WTC11 (cell line): ENCODE measurements around the gene ADAMTSL5. TPM values are rescaled to one million over a fixed set of nuclear protein-coding genes. Genes with fewer than 3 reads are reported as not detected.

Experiments
- ATAC-seq: fragments of 200-7000 bp; cut with Tn5 transposase; 2 replicates; pipeline ENCODE4 v1.10.0; 2021; ENCODE audit warnings: mild to moderate bottlenecking, moderate library complexity
- CTCF ChIA-PET: fragments of 300-600 bp; sonication (Branson Sonifier 250); formaldehyde crosslinking; loops from one replicate; lab custom pipeline; 2021; ENCODE audit warnings: antibody characterized with exemption; lab: Charles Lee
- POLR2A ChIA-PET: fragments of 350-600 bp; sonication (Branson Sonifier 250); formaldehyde crosslinking; loops from one replicate; lab custom pipeline; 2021; ENCODE audit warnings: antibody characterized with exemption; lab: Charles Lee
- DNase-seq: peaks from one replicate; pipeline ENCODE4 v3.0.0; 2021; ENCODE audit warnings: low spot score
- H3K27ac Mint-ChIP-seq: 2 replicates; pipeline ENCODE4 v1.8.0; 2021; ENCODE audit warnings: mixed read lengths
- H3K27me3 Mint-ChIP-seq: 2 replicates; pipeline ENCODE4 v1.8.0; 2021; ENCODE audit warnings: low read depth, mild to moderate bottlenecking, moderate library complexity, mixed read lengths
- H3K36me3 Mint-ChIP-seq: 2 replicates; pipeline ENCODE4 v1.8.0; 2021; ENCODE audit warnings: mixed read lengths
- H3K4me1 Mint-ChIP-seq: 2 replicates; pipeline ENCODE4 v1.8.0; 2022; ENCODE audit warnings: mixed read lengths
- H3K4me3 Mint-ChIP-seq: 2 replicates; pipeline ENCODE4 v1.8.0; 2021; ENCODE audit warnings: mild to moderate bottlenecking, moderate library complexity, mixed read lengths
- H3K9me3 Mint-ChIP-seq: 2 replicates; pipeline ENCODE4 v1.8.0; 2021; ENCODE audit warnings: mixed read lengths
- CBFB ChIP-seq: sonication (generic); formaldehyde crosslinking; IDR thresholded peaks from 2 replicates; pipeline ENCODE4 v1.8.1; 2022; ENCODE audit warnings: mild to moderate bottlenecking, low read depth, missing genetic modification reagents
- ETV6 ChIP-seq: sonication (generic); formaldehyde crosslinking; IDR thresholded peaks from 2 replicates; pipeline ENCODE4 v1.8.1; 2022; ENCODE audit warnings: mild to moderate bottlenecking, missing genetic modification reagents
- MYBL2 ChIP-seq: sonication (generic); formaldehyde crosslinking; IDR thresholded peaks from 2 replicates; pipeline ENCODE4 v1.8.1; 2023; ENCODE audit warnings: mild to moderate bottlenecking, moderate library complexity, missing genetic modification reagents
- NFYB ChIP-seq: sonication (generic); formaldehyde crosslinking; conservative IDR thresholded peaks from 2 replicates; pipeline ENCODE4 v1.8.0; 2022; ENCODE audit warnings: low read depth, missing genetic modification reagents
- NR2C2 ChIP-seq: sonication (generic); formaldehyde crosslinking; IDR thresholded peaks from 2 replicates; pipeline ENCODE4 v1.8.0; 2022; ENCODE audit warnings: mild to moderate bottlenecking, missing genetic modification reagents
- OVOL2 ChIP-seq: fragments of 250-450 bp; sonication (Bioruptor Pico); IDR thresholded peaks from 2 replicates; pipeline ENCODE4 v1.9.0; 2021; ENCODE audit warnings: mild to moderate bottlenecking, borderline replicate concordance
- ZNF232 ChIP-seq: sonication (generic); formaldehyde crosslinking; IDR thresholded peaks from 2 replicates; pipeline ENCODE4 v1.8.0; 2022; ENCODE audit warnings: mild to moderate bottlenecking, missing genetic modification reagents
- ZNF263 ChIP-seq: sonication (generic); formaldehyde crosslinking; IDR thresholded peaks from 2 replicates; pipeline ENCODE4 v1.8.1; 2022; ENCODE audit warnings: low read depth, mild to moderate bottlenecking, moderate library complexity, missing genetic modification reagents
- ZNF423 ChIP-seq: fragments of 250-450 bp; sonication (Bioruptor Pico); IDR thresholded peaks from 2 replicates; pipeline ENCODE4 v2.1.2; 2022; ENCODE audit warnings: mild to moderate bottlenecking, moderate library complexity
- total RNA-seq: library from RNA; stranded (reverse); gene quantifications from 3 replicates; pipeline ENCODE4 v1.2.3, GENCODE V29; 2021
- TF ChIP-seq, protein P1 (sequence below): sonication (generic); formaldehyde crosslinking; IDR thresholded peaks from 2 replicates; pipeline ENCODE4 v1.8.0; 2023; ENCODE audit warnings: mild to moderate bottlenecking, missing genetic modification reagents
- TF ChIP-seq, protein P2 (sequence below): fragments of 250-450 bp; sonication (Bioruptor Pico); IDR thresholded peaks from 2 replicates; pipeline ENCODE4 v1.9.0; 2021; ENCODE audit warnings: mild to moderate bottlenecking
- TF ChIP-seq, protein P3 (sequence below): sonication (generic); formaldehyde crosslinking; IDR thresholded peaks from 2 replicates; pipeline ENCODE4 v1.8.0; 2022; ENCODE audit warnings: missing genetic modification reagents
- TF ChIP-seq, protein P4 (sequence below): sonication (generic); formaldehyde crosslinking; IDR thresholded peaks from 2 replicates; pipeline ENCODE4 v1.8.1; 2022; ENCODE audit warnings: mild to moderate bottlenecking, moderate library complexity, missing genetic modification reagents
- TF ChIP-seq, protein P5 (sequence below): sonication (generic); formaldehyde crosslinking; IDR thresholded peaks from 2 replicates; pipeline ENCODE4 v1.8.0; 2022; ENCODE audit warnings: mild to moderate bottlenecking, missing genetic modification reagents
- TF ChIP-seq, protein P6 (sequence below): fragments of 250-450 bp; sonication (Bioruptor Pico); conservative IDR thresholded peaks from 2 replicates; pipeline ENCODE4 v1.9.0; 2021; ENCODE audit warnings: mild to moderate bottlenecking
- TF ChIP-seq, protein P7 (sequence below): fragments of 250-450 bp; sonication (Bioruptor Pico); IDR thresholded peaks from 2 replicates; pipeline ENCODE4 v1.9.0; 2021; ENCODE audit warnings: mild to moderate bottlenecking
- TF ChIP-seq, protein P8 (sequence below): sonication (generic); formaldehyde crosslinking; IDR thresholded peaks from 2 replicates; pipeline ENCODE4 v1.8.0; 2022; ENCODE audit warnings: mild to moderate bottlenecking, missing genetic modification reagents
- TF ChIP-seq, protein P9 (sequence below): fragments of 250-450 bp; sonication (Bioruptor Pico); IDR thresholded peaks from 2 replicates; pipeline ENCODE4 v2.1.2; 2022; ENCODE audit warnings: mild to moderate bottlenecking, moderate library complexity

The ADAMTSL5 gene
- total RNA-seq, 1 experiment from 2014 or later = 1.5 TPM

DNA sequence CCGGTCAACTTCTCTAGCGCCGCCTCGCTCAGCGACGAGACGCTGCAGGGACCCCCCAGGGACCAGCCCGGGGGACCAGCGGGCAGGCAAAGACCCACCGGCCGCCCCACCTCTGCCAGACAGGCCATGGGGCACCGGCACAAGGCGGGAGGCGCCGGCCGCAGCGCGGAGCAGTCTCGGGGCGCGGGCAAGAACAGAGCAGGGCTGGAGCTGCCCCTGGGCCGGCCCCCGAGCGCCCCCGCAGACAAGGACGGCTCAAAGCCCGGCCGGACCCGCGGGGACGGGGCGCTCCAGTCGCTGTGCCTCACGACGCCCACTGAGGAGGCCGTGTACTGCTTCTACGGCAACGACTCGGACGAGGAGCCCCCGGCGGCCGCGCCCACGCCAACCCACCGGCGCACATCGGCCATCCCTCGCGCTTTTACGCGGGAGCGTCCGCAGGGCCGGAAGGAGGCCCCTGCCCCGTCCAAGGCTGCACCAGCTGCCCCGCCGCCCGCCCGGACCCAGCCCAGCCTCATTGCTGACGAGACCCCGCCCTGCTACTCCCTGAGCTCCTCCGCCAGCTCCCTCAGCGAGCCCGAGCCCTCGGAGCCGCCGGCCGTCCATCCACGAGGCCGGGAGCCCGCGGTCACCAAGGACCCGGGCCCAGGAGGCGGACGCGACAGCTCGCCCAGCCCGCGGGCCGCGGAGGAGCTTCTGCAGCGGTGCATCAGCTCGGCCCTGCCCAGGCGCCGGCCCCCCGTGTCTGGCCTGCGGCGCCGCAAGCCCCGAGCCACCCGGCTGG, 45.1 kb downstream of the ADAMTSL5 start:
- no peak for TF ChIP-seq ZNF232 (CRISPR knock-in tag)
- TF ChIP-seq, protein P1, sequence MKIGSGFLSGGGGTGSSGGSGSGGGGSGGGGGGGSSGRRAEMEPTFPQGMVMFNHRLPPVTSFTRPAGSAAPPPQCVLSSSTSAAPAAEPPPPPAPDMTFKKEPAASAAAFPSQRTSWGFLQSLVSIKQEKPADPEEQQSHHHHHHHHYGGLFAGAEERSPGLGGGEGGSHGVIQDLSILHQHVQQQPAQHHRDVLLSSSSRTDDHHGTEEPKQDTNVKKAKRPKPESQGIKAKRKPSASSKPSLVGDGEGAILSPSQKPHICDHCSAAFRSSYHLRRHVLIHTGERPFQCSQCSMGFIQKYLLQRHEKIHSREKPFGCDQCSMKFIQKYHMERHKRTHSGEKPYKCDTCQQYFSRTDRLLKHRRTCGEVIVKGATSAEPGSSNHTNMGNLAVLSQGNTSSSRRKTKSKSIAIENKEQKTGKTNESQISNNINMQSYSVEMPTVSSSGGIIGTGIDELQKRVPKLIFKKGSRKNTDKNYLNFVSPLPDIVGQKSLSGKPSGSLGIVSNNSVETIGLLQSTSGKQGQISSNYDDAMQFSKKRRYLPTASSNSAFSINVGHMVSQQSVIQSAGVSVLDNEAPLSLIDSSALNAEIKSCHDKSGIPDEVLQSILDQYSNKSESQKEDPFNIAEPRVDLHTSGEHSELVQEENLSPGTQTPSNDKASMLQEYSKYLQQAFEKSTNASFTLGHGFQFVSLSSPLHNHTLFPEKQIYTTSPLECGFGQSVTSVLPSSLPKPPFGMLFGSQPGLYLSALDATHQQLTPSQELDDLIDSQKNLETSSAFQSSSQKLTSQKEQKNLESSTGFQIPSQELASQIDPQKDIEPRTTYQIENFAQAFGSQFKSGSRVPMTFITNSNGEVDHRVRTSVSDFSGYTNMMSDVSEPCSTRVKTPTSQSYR = no peak
- TF ChIP-seq NFYB (CRISPR knock-in tag) = no peak
- no peak for TF ChIP-seq NR2C2 (CRISPR knock-in tag)
- TF ChIP-seq, protein P2, sequence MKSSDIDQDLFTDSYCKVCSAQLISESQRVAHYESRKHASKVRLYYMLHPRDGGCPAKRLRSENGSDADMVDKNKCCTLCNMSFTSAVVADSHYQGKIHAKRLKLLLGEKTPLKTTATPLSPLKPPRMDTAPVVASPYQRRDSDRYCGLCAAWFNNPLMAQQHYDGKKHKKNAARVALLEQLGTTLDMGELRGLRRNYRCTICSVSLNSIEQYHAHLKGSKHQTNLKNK (CRISPR knock-in tag) = no peak
- TF ChIP-seq ETV6 (CRISPR knock-in tag) = no peak
- no peak for TF ChIP-seq MYBL2 (CRISPR knock-in tag)
- TF ChIP-seq CBFB (CRISPR knock-in tag) = no peak
- no peak for TF ChIP-seq ZNF263
- TF ChIP-seq, protein P3, sequence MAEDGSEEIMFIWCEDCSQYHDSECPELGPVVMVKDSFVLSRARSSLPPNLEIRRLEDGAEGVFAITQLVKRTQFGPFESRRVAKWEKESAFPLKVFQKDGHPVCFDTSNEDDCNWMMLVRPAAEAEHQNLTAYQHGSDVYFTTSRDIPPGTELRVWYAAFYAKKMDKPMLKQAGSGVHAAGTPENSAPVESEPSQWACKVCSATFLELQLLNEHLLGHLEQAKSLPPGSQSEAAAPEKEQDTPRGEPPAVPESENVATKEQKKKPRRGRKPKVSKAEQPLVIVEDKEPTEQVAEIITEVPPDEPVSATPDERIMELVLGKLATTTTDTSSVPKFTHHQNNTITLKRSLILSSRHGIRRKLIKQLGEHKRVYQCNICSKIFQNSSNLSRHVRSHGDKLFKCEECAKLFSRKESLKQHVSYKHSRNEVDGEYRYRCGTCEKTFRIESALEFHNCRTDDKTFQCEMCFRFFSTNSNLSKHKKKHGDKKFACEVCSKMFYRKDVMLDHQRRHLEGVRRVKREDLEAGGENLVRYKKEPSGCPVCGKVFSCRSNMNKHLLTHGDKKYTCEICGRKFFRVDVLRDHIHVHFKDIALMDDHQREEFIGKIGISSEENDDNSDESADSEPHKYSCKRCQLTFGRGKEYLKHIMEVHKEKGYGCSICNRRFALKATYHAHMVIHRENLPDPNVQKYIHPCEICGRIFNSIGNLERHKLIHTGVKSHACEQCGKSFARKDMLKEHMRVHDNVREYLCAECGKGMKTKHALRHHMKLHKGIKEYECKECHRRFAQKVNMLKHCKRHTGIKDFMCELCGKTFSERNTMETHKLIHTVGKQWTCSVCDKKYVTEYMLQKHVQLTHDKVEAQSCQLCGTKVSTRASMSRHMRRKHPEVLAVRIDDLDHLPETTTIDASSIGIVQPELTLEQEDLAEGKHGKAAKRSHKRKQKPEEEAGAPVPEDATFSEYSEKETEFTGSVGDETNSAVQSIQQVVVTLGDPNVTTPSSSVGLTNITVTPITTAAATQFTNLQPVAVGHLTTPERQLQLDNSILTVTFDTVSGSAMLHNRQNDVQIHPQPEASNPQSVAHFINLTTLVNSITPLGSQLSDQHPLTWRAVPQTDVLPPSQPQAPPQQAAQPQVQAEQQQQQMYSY (CRISPR knock-in tag) = peak; percentile 78
- TF ChIP-seq, protein P4, sequence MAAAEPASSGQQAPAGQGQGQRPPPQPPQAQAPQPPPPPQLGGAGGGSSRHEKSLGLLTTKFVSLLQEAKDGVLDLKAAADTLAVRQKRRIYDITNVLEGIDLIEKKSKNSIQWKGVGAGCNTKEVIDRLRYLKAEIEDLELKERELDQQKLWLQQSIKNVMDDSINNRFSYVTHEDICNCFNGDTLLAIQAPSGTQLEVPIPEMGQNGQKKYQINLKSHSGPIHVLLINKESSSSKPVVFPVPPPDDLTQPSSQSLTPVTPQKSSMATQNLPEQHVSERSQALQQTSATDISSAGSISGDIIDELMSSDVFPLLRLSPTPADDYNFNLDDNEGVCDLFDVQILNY (CRISPR knock-in tag) = 0 out of 2 replicates have a peak, but pooled peaks have one; percentile 7
- TF ChIP-seq, protein P5, sequence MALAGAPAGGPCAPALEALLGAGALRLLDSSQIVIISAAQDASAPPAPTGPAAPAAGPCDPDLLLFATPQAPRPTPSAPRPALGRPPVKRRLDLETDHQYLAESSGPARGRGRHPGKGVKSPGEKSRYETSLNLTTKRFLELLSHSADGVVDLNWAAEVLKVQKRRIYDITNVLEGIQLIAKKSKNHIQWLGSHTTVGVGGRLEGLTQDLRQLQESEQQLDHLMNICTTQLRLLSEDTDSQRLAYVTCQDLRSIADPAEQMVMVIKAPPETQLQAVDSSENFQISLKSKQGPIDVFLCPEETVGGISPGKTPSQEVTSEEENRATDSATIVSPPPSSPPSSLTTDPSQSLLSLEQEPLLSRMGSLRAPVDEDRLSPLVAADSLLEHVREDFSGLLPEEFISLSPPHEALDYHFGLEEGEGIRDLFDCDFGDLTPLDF (CRISPR knock-in tag) = no peak
- no peak for TF ChIP-seq OVOL2 (CRISPR knock-in tag)
- no peak for TF ChIP-seq ZNF423 (CRISPR knock-in tag)
- TF ChIP-seq, protein P6, sequence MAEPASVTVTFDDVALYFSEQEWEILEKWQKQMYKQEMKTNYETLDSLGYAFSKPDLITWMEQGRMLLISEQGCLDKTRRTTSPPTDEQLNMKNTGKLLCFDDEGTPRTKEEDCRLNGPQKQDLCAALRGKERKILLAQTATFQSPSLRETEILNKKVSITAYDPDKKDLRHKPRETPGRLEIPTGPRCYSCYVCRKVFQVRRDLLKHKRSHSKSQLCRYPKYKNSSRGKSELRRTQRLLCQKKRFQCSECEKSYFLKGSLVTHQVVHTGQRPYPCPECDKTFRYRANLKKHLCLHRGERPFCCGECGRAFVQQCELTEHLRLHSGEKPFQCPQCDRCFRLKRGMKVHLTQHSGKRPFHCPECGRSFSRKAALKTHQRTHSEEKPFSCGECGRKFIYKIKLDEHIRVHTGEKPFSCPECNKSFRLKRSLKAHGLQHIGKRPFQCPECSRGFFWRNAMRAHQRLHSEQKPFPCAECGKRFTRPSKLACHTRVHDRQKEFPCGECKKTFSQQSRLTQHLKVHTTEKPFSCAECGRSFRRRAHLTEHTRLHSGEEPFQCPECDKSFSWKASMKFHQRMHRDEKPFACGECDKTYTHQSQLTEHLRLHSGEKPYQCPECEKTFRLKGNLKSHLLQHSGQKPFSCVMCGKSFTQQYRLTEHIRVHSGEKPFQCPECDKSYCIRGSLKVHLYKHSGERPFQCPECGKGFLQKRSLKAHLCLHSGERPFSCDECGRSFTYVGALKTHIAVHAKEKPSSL (CRISPR knock-in tag) = no peak
- TF ChIP-seq, protein P7, sequence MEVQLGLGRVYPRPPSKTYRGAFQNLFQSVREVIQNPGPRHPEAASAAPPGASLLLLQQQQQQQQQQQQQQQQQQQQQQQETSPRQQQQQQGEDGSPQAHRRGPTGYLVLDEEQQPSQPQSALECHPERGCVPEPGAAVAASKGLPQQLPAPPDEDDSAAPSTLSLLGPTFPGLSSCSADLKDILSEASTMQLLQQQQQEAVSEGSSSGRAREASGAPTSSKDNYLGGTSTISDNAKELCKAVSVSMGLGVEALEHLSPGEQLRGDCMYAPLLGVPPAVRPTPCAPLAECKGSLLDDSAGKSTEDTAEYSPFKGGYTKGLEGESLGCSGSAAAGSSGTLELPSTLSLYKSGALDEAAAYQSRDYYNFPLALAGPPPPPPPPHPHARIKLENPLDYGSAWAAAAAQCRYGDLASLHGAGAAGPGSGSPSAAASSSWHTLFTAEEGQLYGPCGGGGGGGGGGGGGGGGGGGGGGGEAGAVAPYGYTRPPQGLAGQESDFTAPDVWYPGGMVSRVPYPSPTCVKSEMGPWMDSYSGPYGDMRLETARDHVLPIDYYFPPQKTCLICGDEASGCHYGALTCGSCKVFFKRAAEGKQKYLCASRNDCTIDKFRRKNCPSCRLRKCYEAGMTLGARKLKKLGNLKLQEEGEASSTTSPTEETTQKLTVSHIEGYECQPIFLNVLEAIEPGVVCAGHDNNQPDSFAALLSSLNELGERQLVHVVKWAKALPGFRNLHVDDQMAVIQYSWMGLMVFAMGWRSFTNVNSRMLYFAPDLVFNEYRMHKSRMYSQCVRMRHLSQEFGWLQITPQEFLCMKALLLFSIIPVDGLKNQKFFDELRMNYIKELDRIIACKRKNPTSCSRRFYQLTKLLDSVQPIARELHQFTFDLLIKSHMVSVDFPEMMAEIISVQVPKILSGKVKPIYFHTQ = no peak
- TF ChIP-seq, protein P8, sequence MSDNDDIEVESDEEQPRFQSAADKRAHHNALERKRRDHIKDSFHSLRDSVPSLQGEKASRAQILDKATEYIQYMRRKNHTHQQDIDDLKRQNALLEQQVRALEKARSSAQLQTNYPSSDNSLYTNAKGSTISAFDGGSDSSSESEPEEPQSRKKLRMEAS (CRISPR knock-in tag) = peak; percentile 9; the same call in 1 of the 2 replicates
- TF ChIP-seq, protein P9, sequence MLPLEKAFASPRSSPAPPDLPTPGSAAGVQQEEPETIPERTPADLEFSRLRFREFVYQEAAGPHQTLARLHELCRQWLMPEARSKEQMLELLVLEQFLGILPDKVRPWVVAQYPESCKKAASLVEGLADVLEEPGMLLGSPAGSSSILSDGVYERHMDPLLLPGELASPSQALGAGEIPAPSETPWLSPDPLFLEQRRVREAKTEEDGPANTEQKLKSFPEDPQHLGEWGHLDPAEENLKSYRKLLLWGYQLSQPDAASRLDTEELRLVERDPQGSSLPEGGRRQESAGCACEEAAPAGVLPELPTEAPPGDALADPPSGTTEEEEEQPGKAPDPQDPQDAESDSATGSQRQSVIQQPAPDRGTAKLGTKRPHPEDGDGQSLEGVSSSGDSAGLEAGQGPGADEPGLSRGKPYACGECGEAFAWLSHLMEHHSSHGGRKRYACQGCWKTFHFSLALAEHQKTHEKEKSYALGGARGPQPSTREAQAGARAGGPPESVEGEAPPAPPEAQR = no peak
- TF ChIP-seq, all 79 proteins: peak for 3
- ChIA-PET CTCF (interaction anchor here (0.6 to 5.0 kb wide), 11 partner anchors 12 to 359 kb away, joined by 3 to 76 read pairs (median 9); partner anchors contain the start of genes APC2 and REEP6), POLR2A (no interaction called here)

More for the DNA sequence above, 45.1 kb downstream of the ADAMTSL5 start:
- Mint-ChIP-seq H3K27me3 (peaks cover 80% of the 10 kb centered on the region), H3K36me3 (no peaks in the 10 kb centered on the region), H3K4me3 (no peak overlapping the region), H3K27ac (no peak overlapping the region), H3K9me3 (no peaks in the 10 kb centered on the region), H3K4me1 (peaks cover 2% of the 10 kb centered on the region; the same call in 1 of the 2 replicates)
- peak; percentile 44 for DNase-seq
- ATAC-seq = no peak
